Naive thymus-derived CD8-positive, alpha-beta T cell (primary cell): Measurements from ENCODE around the gene OR10AG1. TPM values are rescaled to one million over a fixed set of nuclear protein-coding genes. Genes with fewer than 3 reads are reported as not detected.

Source experiments
- ATAC-seq, 2 donors: fragments of 150-1000 bp; cut with Tn5 transposase in 1 of 2; sonication (Bioruptor Pico), chemical (Tn5 transposase) in 1 of 2; 1 replicate in 1 of 2; 2 replicates in 1 of 2; pipeline ENCODE4 v1.10.0; 2021; ENCODE audit warnings: mild to moderate bottlenecking in 2 of 2, moderate library complexity in 2 of 2
- POLR2A ChIA-PET: fragments of 350-600 bp; sonication (Branson Sonifier 250); formaldehyde crosslinking; loops from one replicate; lab custom pipeline; 2021; ENCODE audit warnings: antibody characterized with exemption; lab: Charles Lee
- DNase-seq, 10 donors: peaks; one replicate each; pipeline versions ENCODE4 v3.0.0 to v3.0.0-alpha.2; 2020 to 2022
- H3K27ac Mint-ChIP-seq, 10 donors: one replicate each; pipeline ENCODE4 v1.8.0; 2020 to 2022; ENCODE audit warnings: mild to moderate bottlenecking in 10 of 10, mixed read lengths in 10 of 10, moderate library complexity in 4 of 10, inconsistent platforms in 1 of 10
- H3K27me3 Mint-ChIP-seq, 5 donors: one replicate each; pipeline ENCODE4 v1.8.0; 2021 to 2022; ENCODE audit warnings: mixed read lengths in 5 of 5
- H3K36me3 Mint-ChIP-seq, 3 donors: one replicate each; pipeline ENCODE4 v1.8.0; 2020 to 2022; ENCODE audit warnings: mixed read lengths in 3 of 3, mild to moderate bottlenecking in 2 of 3, inconsistent platforms in 1 of 3
- H3K4me1 Mint-ChIP-seq, 4 donors: one replicate each; pipeline ENCODE4 v1.8.0; 2021 to 2022; ENCODE audit warnings: mixed read lengths in 4 of 4
- H3K4me3 Mint-ChIP-seq, 10 donors: one replicate each; pipeline ENCODE4 v1.8.0; 2020 to 2022; ENCODE audit warnings: mild to moderate bottlenecking in 10 of 10, mixed read lengths in 10 of 10, moderate library complexity in 6 of 10, inconsistent platforms in 1 of 10
- H3K9me3 Mint-ChIP-seq, 9 donors: one replicate each; pipeline ENCODE4 v1.8.0; 2020 to 2022; ENCODE audit warnings: mixed read lengths in 9 of 9, mild to moderate bottlenecking in 3 of 9, inconsistent platforms in 1 of 9, moderate library complexity in 1 of 9
- polyA plus RNA-seq, 3 donors: library from polyadenylated mRNA; unstranded; fragments of 300-500 nt; fragmentation: Illumina TruSeq; gene quantifications; one replicate each; pipeline ENCODE4 v1.2.3, GENCODE V29; 2021
- total RNA-seq, 8 experiments: library from RNA in 2 of 8; stranded (reverse) in 2 of 8; gene quantifications; one replicate each; pipeline ENCODE4 v1.2.3 and lab custom pipeline; 2021 to 2026

Gene OR10AG1
- total RNA-seq (not detected), polyA plus RNA-seq (not detected), total RNA-seq (lab: John Stamatoyannopoulos, UW) (0 reads per million in 6 experiments)

- no peak within 1 kb of the TSS for H3K27ac Mint-ChIP-seq
- H3K4me3 Mint-ChIP-seq, result no peak within 1 kb of the TSS
- no peaks in the 10 kb centered on the region for H3K4me1 Mint-ChIP-seq
- ATAC-seq, result no peak
- no peaks in the 10 kb centered on the region for H3K36me3 Mint-ChIP-seq
- peaks cover 0 to 40% (median 17%) of the 10 kb centered on the region in 9 donors for H3K9me3 Mint-ChIP-seq
- H3K27me3 Mint-ChIP-seq, result no peaks in the 10 kb centered on the region
- POLR2A ChIA-PET, result no interaction called here
- DNase-seq, result no peak
Measured at GRCh38 chr11:55969845-55970244, at the start of gene OR10AG1. TSS of gene OR10AG1 (minus strand) at chr11:55969945. CDS start at chr11:55969907, 38 bp downstream.

- no peaks in the 10 kb centered on the region for H3K27me3 Mint-ChIP-seq
- peaks cover 0 to 5% (median 0%) of the 10 kb centered on the region in 3 donors for H3K36me3 Mint-ChIP-seq
- POLR2A ChIA-PET, result no interaction called here
- no peak for ATAC-seq
- H3K27ac Mint-ChIP-seq, result no peak overlapping the region
- no peak overlapping the region for H3K4me3 Mint-ChIP-seq
- DNase-seq, result no peak
- peaks cover 0 to 41% (median 12%) of the 10 kb centered on the region in 9 donors for H3K9me3 Mint-ChIP-seq
- no peaks in the 10 kb centered on the region for H3K4me1 Mint-ChIP-seq
Measured at GRCh38 chr11:56013805-56014204, 44.1 kb upstream of the OR10AG1 start.

GRCh38 chr11:56010716-56011115 is 41.0 kb upstream of the OR10AG1 start:
- Mint-ChIP-seq H3K36me3 (no peaks in the 10 kb centered on the region), H3K4me1 (no peaks in the 10 kb centered on the region), H3K27ac (no peak overlapping the region), H3K9me3 (peaks cover 0 to 40% (median 12%) of the 10 kb centered on the region in 9 donors), H3K27me3 (no peaks in the 10 kb centered on the region), H3K4me3 (no peak overlapping the region)
- DNase-seq (no peak), ATAC-seq (no peak)
- POLR2A ChIA-PET, result no interaction called here

GRCh38 chr11:55994525-55994924 is 24.8 kb upstream of the OR10AG1 start, which contains the start of gene OR5F1:
TSS of gene OR5F1 (minus strand) at chr11:55994625. CDS start at chr11:55994625, 0 bp downstream.
- Mint-ChIP-seq H3K27me3 (no peaks in the 10 kb centered on the region), H3K4me3 (no peak within 1 kb of the TSS), H3K36me3 (no peaks in the 10 kb centered on the region), H3K27ac (no peak within 1 kb of the TSS), H3K4me1 (no peaks in the 10 kb centered on the region), H3K9me3 (peaks cover 0 to 43% (median 15%) of the 10 kb centered on the region in 9 donors)
- DNase-seq (no peak), ATAC-seq (no peak)
- POLR2A ChIA-PET, result no interaction called here

- H3K9me3 Mint-ChIP-seq, result peaks cover 0 to 31% (median 17%) of the 10 kb centered on the region in 9 donors
- H3K36me3 Mint-ChIP-seq, result no peaks in the 10 kb centered on the region
- H3K4me3 Mint-ChIP-seq, result no peak overlapping the region
- POLR2A ChIA-PET, result no interaction called here
- no peaks in the 10 kb centered on the region for H3K27me3 Mint-ChIP-seq
- DNase-seq, result no peak
- no peak for ATAC-seq
- H3K4me1 Mint-ChIP-seq, result no peaks in the 10 kb centered on the region
- no peak overlapping the region for H3K27ac Mint-ChIP-seq
Measured at GRCh38 chr11:55970935-55971334, 1.2 kb upstream of the OR10AG1 start.

- H3K4me3 Mint-ChIP-seq, result no peak overlapping the region
- no peaks in the 10 kb centered on the region for H3K4me1 Mint-ChIP-seq
- ATAC-seq (no peak), DNase-seq (no peak)
- H3K27ac Mint-ChIP-seq, result no peak overlapping the region
- peaks cover under 1 to 48% (median 17%) of the 10 kb centered on the region in 9 donors for H3K9me3 Mint-ChIP-seq
- H3K27me3 Mint-ChIP-seq, result no peaks in the 10 kb centered on the region
- POLR2A ChIA-PET, result no interaction called here
- H3K36me3 Mint-ChIP-seq, result no peaks in the 10 kb centered on the region
Measured at GRCh38 chr11:55967914-55968313, 1.8 kb downstream of the OR10AG1 start.

GRCh38 chr11:55966391-55966790 is 3.4 kb downstream of the OR10AG1 start:
- H3K9me3 Mint-ChIP-seq, result peaks cover 3 to 47% (median 13%) of the 10 kb centered on the region in 9 donors
- no peaks in the 10 kb centered on the region for H3K4me1 Mint-ChIP-seq
- H3K36me3 Mint-ChIP-seq, result no peaks in the 10 kb centered on the region
- POLR2A ChIA-PET, result no interaction called here
- no peak overlapping the region for H3K27ac Mint-ChIP-seq
- H3K4me3 Mint-ChIP-seq, result no peak overlapping the region
- DNase-seq, result no peak
- ATAC-seq, result no peak
- H3K27me3 Mint-ChIP-seq, result no peaks in the 10 kb centered on the region

- POLR2A ChIA-PET, result no interaction called here
- no peak for DNase-seq
- H3K27me3 Mint-ChIP-seq, result no peaks in the 10 kb centered on the region
- no peaks in the 10 kb centered on the region for H3K36me3 Mint-ChIP-seq
- H3K4me1 Mint-ChIP-seq, result no peaks in the 10 kb centered on the region
- no peak overlapping the region for H3K27ac Mint-ChIP-seq
- H3K4me3 Mint-ChIP-seq, result no peak overlapping the region
- ATAC-seq, result no peak
- peaks cover 0 to 9% (median 4%) of the 10 kb centered on the region in 9 donors for H3K9me3 Mint-ChIP-seq
Measured at GRCh38 chr11:55956521-55956920, 13.2 kb downstream of the OR10AG1 start.

- no peak for ATAC-seq
- POLR2A ChIA-PET, result no interaction called here
Measured at GRCh38 chr11:55949330-55949729, 20.4 kb downstream of the OR10AG1 start.

GRCh38 chr11:55942785-55943392 is 26.9 kb downstream of the OR10AG1 start:
- Mint-ChIP-seq H3K27ac (no peak overlapping the region), H3K4me3 (no peak overlapping the region), H3K9me3 (peaks cover 0 to 9% (median 2%) of the 10 kb centered on the region in 9 donors), H3K4me1 (no peaks in the 10 kb centered on the region), H3K27me3 (no peaks in the 10 kb centered on the region), H3K36me3 (no peaks in the 10 kb centered on the region)
- DNase-seq (no peak), ATAC-seq (no peak)
- POLR2A ChIA-PET, result no interaction called here

More at GRCh38 chr11:55949330-55949729, 20.4 kb downstream of the OR10AG1 start:
- H3K4me1 Mint-ChIP-seq, result no peaks in the 10 kb centered on the region
- no peak for DNase-seq
- peaks cover 0 to 21% (median 0%) of the 10 kb centered on the region in 9 donors for H3K9me3 Mint-ChIP-seq
- H3K27me3 Mint-ChIP-seq, result no peaks in the 10 kb centered on the region
- H3K4me3 Mint-ChIP-seq, result no peak overlapping the region
- H3K27ac Mint-ChIP-seq, result no peak overlapping the region
- no peaks in the 10 kb centered on the region for H3K36me3 Mint-ChIP-seq

GRCh38 chr11:55936300-55936699 is 33.4 kb downstream of the OR10AG1 start, which contains the start of gene OR5I1:
TSS of gene OR5I1 (minus strand) at chr11:55936400. CDS start at chr11:55936400, 0 bp downstream.
- H3K27ac Mint-ChIP-seq, result no peak within 1 kb of the TSS
- POLR2A ChIA-PET, result no interaction called here
- peaks cover 0 to 14% (median 5%) of the 10 kb centered on the region in 9 donors for H3K9me3 Mint-ChIP-seq
- ATAC-seq, result no peak
- no peaks in the 10 kb centered on the region for H3K27me3 Mint-ChIP-seq
- H3K4me1 Mint-ChIP-seq, result no peaks in the 10 kb centered on the region
- no peak for DNase-seq
- H3K36me3 Mint-ChIP-seq, result no peaks in the 10 kb centered on the region
- no peak within 1 kb of the TSS for H3K4me3 Mint-ChIP-seq

GRCh38 chr11:55920537-55920936 is 49.2 kb downstream of the OR10AG1 start:
- ATAC-seq, result no peak
- POLR2A ChIA-PET, result no interaction called here

More at GRCh38 chr11:55920537-55920936, 49.2 kb downstream of the OR10AG1 start:
- Mint-ChIP-seq H3K4me1 (no peaks in the 10 kb centered on the region), H3K36me3 (peaks cover 0 to 6% (median 0%) of the 10 kb centered on the region in 3 donors), H3K4me3 (no peak overlapping the region), H3K27me3 (no peaks in the 10 kb centered on the region), H3K27ac (no peak overlapping the region), H3K9me3 (peaks cover 0 to 22% (median 15%) of the 10 kb centered on the region in 9 donors)
- no peak for DNase-seq
